Esophagus squamous epithelium (tissue), 4 donors: Measurements from ENCODE around the gene FTCDNL1.

Experiments used
- CTCF ChIP-seq, 6 experiments: fragments of 450-650 bp in 4 of 6; fragments of 200-600 bp in 2 of 6; sonication (generic) in 2 of 6; IDR thresholded peaks; one replicate each; pipeline ENCODE4 v1.5.1; 2016 to 2019; ENCODE audit warnings: antibody characterized with exemption in 6 of 6, mild to moderate bottlenecking in 4 of 6, moderate library complexity in 4 of 6
- POLR2A ChIP-seq, 4 donors: fragments of 450-650 bp; IDR thresholded peaks; one replicate each; pipeline ENCODE4 v1.6.1; 2017; ENCODE audit warnings: antibody characterized with exemption in 4 of 4, mild to moderate bottlenecking in 4 of 4, moderate library complexity in 3 of 4

GRCh38 chr2:199814817-199815211, 36.2 kb downstream of the FTCDNL1 start:
- no peak for TF ChIP-seq CTCF (IDR thresholded peaks at IDR 0.05)
- TF ChIP-seq POLR2A (IDR thresholded peaks at IDR 0.05) = no peak
